ENCODE results near the gene ITGA11.
"Not testable (repeated sequence)": the region's sequence is repeated elsewhere in the genome, so short reads cannot be mapped to it uniquely, and the experiment has no call there.

Gene ITGA11

DNA sequence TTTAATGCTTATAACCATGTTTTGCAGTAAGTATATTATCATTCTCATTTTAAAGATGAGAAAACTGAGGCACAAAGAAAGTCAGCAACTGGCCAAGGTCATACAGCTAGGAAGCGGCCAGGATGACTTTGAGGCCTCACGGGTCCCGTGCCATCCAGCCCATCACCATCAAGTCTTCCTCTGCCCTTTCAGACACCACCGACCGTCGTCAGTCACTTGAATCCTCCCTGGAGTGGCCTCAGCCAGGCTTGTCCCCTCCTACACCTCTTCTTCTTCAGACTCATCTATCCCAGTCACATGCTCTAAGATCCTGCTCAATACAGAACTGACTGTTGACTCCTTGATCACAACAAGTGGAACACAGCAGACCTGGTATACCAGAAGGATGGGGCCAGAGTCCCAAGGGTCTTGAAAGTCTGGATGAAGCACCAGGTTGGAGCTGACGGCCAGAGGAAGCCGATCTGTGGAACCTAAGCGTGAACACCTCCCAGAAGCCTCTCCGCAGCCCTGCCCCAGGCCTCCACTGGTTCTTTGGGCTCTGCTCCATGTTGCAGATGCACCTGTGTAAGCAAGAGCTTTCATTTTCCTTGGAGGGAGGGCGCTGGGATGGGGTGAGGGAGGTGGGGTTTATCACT is 22.1 kb downstream of the ITGA11 start:
- DNase-seq, result no peak

DNA sequence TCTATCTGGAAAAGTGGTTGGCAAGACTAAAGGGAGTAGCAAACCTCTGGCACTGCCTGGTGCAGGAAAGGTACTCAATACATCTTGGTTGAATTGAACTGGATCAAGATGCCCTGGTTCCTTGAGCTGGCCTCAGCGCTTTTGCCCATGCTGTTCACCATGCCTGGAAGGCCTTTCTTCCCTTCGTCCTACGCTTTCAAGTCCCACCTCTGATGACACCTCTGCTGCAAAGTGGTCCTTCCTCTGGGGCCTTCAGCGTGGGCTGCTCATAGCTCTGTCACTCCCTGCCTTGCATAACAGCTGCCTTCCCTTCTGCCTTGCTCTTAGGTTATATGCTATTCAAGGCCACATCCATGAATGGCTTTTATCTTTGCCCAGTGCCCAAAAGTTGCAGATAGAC is 23.0 kb downstream of the ITGA11 start:
- DNase-seq, result no peak

DNA sequence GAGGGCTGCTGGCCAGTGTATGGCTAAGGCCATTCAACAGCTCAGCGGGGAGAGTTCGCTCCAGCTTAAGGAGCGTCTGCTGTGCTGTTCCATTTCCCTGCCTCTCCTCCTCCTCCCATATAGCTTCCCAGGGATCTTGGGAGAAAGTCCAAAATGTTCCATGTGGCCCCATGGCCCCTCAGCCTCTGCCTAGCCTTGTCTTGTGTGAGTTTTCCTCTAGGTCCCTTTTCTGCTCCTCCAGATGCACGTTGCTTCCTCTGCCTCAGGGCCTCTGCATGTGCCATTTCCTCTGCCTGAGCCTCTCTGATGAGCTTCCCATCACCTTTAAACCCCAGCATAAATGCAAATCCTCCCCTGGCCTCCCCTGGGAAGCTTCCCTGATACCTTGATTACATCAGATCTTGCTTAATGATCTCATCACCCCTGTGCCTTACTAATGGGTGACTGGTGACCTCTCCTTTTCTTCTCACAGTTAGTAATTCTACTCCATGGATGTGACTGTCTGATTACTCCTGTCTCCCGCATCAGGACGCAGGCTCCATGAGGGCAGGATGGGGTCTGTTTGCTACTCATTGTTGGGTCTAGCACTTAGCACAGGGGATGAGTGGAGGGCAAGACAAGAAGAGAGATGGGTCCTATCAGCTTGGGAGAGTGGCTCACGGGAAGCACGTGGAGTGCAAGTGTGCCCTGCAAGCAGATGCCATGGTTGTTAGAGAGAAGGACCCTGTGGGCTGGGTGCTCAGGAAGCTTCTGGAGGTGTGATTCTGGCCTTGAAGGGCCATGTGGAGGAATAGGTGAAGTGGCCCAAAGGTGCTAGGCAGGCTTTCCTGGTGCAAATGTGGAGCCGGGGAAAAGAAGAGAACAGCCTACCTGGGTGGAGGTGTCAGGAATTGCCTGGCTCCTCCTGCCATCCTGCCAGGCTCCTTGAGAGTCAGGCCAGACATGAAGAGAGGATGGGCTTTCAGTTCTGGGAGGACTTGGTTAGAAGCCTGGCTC is 23.8 kb downstream of the ITGA11 start:
- DNase-seq, result no peak

DNA sequence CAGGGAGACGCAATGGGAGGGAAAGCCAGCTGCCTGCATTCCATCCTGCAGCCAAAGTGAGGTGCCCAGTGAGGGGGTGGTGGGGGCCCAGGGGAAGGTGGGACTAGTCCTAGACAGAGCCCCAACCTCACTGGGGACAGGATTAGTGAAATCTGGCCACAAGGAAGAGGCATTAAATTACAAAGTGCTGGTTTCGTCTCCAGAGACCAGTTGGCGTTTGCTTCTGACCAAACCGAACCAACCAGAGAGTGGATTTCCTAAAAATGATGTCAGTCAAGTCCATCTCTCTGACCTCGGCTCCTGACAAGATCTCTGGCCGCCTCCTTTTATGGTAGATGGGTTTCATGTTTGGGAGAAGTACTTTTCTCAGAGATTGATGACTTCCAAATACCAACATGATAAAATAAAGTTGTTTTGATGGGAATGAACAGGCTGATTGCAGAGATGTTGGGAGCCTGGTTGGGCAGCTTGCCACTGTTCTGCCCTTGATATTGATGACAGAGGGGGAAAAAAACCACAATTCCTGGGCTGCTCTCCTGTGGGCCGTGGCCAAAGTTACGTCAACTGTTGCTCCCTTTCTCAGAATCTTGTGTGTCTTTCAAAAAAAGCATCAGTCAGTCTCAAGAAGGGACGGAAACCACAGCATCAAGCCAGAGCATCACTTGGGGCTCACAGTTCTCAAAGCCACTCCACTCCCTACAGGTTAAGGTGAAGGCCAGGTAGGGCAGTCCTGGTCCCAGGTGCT is 24.6 kb downstream of the ITGA11 start:
- no peak for DNase-seq

DNA sequence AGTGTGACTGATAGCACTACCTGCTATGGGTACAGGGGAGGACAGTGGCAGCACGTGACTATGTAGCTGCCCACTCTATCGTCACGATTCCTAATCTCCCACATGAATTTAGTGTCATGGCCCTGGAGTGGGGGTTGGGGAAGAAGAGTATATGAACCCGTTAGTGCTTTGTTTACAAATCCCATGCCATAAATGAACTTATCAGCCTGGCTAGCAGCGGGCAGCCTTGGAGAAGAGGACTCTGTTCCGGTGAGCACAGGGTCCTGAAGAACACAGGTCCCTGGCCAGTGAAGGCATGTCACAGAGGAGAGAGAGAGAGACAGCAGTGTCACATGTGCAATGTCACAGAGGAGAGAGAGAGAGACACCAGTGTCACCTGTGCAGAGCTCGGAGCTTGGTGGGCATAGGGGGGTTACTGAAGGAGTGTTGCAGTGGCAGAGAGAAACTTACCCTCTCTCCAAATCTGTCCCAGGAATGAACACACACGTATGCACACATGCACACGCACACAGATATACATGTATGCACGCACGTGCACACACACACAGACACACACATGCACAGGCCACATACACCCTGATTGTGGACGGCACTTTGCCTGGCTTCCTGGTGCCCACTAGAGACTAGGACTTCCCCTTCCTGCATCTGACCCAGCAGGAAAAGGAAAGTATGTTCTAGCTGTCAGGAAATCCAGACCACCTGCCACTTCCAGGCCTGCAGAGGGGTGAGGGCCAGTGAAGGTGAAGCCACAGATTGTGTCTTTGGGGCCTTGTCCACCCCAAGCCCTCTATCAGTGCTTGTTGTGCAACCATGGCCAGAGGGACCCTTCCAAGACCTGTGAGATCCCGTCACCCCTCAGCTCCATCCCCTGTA is 26.3 kb downstream of the ITGA11 start:
- no peak for DNase-seq

DNA sequence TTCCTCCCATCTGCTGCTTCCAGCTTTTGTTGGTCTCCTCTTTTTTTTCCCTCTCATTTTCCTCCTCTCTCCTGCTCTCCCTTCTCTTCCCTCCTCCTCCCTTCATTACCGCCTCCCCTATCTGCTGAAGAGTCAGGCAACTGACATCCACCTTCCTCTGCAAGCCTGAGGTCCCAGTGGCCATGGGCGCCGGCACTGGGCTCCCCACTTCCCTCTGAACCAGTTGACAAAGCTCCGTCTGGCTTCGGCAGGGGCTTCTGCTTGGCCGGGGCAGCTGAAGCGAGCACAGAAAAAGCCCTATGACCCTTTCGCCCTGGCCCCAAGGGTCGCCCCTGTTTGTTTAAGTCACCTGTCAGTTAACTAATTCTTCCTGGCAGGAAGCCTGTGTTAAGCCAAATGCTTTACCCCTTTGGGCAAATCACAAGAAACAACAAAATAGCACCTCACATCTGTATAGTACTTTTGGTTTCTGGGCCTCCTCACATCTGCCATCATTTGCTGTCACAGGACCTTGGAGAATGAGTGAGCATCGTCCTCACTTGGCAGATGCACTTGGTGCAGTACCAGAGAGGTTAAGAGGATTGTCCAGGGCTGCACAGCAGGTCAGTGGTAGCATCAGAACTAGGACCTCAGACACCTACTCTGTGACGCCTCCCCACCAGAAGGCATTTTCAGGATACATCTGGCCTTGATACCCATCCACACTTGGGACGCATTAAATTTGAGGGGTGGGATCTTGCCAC is 27.7 kb downstream of the ITGA11 start:
- no peak for DNase-seq

DNA sequence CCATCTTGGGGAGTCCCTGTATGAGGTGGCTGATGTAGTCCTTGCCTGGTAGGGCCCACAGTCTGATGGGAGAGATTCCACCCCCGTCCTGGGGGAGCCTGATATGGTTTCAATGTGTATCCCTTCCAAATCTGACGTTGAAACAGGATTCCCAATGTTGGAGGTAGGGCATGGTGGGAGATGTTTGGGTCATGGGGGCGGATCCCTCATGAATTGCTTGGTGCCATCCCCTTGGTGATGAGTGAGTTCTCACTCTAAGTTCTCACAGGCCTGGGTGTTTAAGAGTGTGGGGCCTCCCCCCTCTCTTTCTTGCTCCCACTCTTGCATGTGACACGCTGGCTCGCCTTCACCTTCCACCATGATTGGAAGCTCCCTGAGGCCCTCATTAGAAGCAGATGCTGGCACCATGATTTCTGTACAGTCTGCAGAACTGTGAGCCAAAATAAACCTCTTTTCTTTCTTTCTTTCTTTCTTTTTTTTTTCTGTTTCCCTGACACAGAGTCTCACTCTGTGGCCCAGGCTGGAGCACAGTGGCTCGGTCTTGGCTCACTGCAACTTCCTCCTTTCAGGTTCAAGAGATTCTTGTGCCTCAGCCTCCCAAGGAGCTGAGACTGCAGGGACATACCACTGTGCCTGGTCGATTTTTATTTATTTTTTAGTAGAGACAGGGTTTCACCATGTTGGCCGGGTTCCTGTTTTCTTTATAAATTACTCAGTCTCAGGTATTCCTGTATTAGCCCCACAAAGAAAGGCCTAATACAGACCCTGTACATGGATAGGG is 28.6 kb downstream of the ITGA11 start:
- no peak for DNase-seq

DNA sequence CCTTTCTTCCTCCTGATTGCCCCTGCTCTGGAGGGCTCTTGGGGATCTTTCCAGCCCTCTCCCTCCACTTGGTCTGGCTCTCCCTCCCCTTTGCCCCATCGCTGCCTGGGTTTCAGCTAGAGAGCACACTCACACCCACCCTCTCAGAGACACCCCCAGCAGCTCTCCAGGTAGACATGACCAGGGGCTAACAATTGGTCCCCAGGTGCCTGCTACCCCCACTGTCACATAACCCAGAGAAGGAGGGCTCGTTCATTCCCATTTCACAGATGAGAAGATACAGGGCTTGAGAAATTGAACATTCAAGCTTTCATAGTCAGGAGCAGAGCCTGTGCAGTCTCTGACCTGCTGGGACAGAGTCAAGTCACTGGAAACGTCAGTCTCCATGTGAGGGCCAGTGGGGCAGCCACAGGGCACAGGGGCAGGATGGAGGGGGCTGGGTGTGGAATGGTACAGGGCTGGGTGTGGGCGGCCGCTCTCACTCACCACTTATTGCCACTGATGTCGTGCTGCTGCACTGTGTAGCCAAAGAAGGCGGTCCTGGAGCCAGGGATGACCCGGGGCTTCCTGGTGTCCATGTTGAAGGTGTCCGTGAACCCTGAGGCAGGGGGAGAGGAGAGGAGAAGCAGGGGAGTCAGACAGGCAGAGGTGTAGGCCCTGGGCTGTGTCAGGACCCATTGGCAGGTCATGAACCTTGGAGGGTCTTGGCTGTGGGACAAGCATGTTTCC is 29.4 kb downstream of the ITGA11 start:
- no peak for DNase-seq

DNA sequence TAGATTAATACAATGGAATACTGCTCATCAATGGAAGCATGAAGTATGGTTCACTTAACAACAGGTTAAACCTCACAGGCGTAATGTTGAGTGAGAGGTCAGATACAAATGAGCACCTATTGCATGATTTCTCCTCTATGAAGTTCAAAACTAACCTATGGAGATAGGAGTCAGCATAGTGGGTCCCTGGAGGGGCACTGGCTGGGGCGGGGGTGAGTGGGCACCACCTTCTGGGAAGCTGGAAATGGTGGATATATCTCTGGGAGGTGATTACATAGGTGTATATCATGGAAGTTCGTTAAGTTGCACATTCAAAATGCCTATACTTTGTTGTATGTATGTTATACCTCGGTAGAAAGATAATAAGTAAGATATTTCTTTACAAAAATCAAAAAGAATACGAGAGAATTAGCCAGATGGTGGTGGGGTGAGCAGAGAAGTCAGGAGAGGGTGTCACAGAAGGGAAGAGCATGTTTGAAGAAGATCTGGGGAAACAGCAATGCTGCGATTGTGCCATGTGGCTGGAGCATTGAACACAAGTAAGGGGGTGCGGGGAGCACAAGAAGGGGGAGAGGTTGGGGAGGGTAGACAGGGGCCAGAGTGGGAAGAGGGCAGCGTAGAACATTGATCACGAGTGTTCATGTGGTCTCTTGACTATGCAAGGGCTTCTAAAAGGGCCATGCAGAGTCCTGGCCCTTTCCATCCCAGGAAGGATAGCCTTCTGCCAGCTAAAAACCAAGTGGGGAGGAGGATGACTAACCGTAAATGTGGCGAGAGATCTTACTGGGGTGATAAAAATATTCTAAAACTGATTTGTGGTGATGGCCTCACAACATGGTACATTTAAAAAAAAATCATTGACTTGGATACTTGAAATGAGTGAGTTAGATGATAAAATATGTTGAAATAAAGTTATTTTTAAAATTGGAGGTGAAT is 30.2 kb downstream of the ITGA11 start:
- DNase-seq, result no peak

DNA sequence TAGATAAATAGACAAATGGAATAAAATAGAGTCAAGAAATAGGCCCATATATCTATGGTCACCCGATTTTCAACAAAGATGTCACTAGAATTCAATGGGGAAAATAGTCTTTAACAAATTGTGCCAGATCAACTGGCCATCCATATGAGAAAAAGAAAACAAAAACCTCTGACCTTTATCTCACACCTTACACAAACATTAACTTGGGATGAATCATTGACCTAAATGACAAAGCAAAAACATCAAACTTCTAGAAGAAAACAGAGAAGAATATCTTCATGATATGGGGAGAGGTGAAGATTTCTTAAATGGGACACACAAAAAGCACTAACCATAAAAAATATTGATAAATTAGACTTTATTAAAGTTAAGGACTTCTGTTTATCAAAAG is 31.9 kb downstream of the ITGA11 start:
- DNase-seq, result no peak

DNA sequence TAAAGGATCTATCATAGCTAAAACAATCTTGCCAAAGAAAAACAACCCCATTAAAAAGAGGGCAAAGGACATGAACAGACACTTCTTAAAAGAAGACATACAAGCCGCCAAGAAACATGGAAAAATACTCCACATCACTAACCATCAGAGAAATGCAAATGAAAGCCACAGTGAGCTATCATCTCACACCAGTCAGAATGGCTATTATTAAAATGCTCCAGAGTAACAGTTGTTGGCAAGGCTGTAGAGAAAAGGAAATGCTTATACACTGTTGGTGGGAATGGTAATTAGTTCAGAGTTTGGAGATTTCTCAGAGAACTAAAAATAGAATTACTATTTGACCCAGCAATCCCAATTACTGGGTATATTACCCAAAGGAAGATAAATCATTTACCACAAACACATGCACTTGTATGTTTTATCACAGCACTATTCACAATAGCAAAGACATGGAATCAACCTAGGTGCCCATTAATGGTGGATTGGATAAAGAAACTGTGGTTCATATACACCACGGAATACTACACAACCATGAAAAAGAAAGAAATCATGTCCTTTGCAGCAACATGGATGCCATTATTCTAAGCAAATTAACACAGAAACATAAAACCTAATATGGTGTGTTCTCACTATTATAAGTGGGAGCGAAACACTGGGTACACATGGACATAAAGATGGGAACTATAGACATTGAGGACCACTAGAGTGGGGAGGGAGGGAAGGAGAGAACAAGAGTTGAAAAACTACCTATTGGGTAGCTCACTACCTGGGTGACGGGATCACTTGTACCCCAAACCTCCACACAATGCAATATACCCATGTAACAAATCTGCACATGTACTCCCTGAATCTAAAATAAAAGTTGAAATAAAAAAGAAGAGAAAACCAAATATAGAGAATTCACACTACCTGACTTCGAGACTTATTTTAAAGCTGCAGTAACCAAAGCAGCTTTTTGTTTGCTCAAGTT is 32.6 kb downstream of the ITGA11 start:
- DNase-seq, result no peak

DNA sequence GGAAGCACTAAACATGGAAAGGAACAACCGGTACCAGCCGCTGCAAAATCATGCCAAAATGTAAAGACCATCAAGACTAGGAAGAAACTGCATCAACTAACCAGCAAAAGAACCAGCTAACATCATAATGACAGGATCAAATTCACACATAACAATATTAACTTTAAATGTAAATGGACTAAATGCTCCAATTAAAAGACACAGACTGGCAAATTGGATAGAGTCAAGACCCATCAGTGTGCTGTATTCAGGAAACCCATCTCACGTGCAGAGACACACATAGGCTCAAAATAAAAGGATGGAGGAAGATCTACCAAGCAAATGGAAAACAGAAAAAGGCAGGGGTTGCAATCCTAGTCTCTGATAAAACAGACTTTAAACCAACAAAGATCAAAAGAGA is 34.0 kb downstream of the ITGA11 start:
- not testable (repeated sequence) for DNase-seq

DNA sequence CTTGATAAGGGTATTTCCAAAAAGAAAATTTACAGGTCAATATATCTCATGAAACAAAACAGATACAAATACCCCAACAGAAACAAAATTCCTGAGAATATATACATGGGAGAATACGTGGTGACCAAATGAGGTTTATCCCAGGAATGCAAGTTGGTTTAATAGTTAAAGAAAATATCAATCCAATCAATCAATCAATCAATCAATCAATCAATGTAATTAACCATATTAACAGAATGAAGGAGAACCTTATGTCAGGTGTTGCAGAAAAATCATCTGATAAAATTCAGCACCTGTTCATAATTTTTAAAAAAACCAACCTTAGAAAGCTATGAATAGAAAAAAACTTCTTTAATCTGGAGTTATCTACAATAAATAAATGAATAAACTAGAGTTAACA is 35.9 kb downstream of the ITGA11 start:
- no peak for DNase-seq

DNA sequence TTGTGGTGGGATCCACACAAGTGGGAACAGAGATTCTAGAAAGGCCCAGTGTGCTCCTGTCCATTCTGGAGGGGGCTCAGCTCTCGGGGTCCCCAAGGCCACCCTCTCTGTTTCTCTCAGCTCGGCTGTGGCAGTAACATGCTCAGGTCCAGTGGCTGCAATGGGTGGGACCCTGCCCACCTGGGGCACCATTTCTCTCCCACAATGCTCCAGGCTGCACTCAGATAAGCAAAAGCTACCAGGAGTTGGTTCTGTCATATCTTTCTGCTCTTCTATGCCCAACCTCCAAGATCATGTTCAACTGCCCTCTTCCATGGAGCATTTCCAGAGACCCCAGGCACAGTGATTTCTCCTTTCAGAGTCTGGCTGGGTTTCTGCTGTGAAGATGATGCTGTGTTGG is 40.8 kb downstream of the ITGA11 start:
- no peak for DNase-seq

DNA sequence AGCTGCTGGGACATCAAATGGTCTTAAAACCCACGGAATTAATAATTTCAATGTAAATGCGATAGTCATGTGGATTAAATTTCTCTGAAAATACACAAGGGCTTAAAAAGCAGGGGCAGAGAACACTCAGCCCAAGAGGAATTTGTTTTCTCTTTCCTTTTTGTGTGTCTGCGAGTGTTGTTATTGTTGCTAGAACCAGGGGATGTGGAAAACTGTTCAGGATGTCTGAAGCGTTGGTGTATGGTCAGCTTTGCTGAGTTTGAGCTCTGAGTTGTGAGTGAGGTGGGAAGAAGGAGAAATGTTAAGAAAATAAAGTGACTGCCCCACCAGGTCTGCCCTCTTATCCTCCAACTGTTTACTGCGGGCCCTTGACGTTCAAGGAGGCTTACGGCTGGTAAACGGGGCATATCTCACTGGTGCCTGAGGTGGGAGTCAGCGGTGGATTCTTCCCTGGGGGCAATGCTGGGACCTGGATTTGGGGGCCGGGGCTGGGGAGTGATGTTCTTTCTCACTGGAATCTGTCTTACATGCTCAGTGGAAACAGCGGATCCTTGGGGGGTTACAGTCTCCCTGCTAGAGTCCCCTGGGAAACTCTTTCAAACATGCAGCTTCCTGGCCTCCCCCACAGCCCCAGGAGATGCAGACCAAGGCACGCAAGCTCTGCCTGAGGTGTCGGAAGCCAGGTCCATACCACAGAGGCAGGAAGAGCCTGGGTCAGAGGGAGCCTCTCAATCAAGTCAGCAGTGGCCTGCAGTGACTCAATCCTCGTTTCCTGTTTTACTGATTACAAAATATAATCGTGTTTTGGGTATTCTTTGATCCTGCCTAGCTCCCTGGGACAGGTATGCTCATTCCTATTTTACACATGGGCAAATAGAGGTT is 41.8 kb downstream of the ITGA11 start:
- no peak for DNase-seq
